ENCODE data around the gene TRIO. TPM values are rescaled to one million over a fixed set of nuclear protein-coding genes. Genes with fewer than 3 reads are reported as not detected.

Gene TRIO
- polyA plus RNA-seq, 3 donors, result 10.3 to 63.1 (median 34.5) TPM

- no peak overlapping the region for H3K27ac ChIP-seq (ENCODE audit: low read depth, low read length)
- 68 to 84% (median 78%) methylated on average over 5 of the region's 5 CpGs for WGBS, 3 donors
Observed at GRCh38 chr5:14211818-14212803, 69.0 kb downstream of the TRIO start.

- WGBS, 3 donors, result 24 to 51% (median 47%) methylated on average over 4 of the region's 4 CpGs
- H3K27ac ChIP-seq (ENCODE audit: low read depth, low read length), result no peak overlapping the region
Observed at GRCh38 chr5:14212838-14213237, 69.7 kb downstream of the TRIO start.

- H3K27ac ChIP-seq (ENCODE audit: low read depth, low read length), result no peak overlapping the region
- WGBS, 3 donors, result 85 to 100% (median 90%) methylated on average over 1 of the region's 1 CpG
Observed at GRCh38 chr5:14213253-14213652, 70.1 kb downstream of the TRIO start.

- 72 to 88% (median 84%) methylated on average over 6 of the region's 6 CpGs for WGBS, 3 donors
Observed at GRCh38 chr5:14213813-14214585, 70.9 kb downstream of the TRIO start.

GRCh38 chr5:14215901-14216300 lies 72.8 kb downstream of the TRIO start:
- WGBS, 3 donors, result 92 to 95% (median 95%) methylated on average over 6 of the region's 6 CpGs
- H3K27ac ChIP-seq (ENCODE audit: low read depth, low read length), result no peak overlapping the region

More at GRCh38 chr5:14213813-14214585, 70.9 kb downstream of the TRIO start:
- H3K27ac ChIP-seq (ENCODE audit: low read depth, low read length), result no peak overlapping the region

- WGBS, 3 donors, result 97 to 98% (median 97%) methylated on average over 2 of the region's 2 CpGs
Observed at GRCh38 chr5:14216372-14216771, 73.2 kb downstream of the TRIO start.

GRCh38 chr5:14216902-14217301 lies 73.8 kb downstream of the TRIO start:
- H3K27ac ChIP-seq (ENCODE audit: low read depth, low read length), result no peak overlapping the region
- 89 to 95% (median 91%) methylated on average over 7 of the region's 7 CpGs for WGBS, 3 donors

More at GRCh38 chr5:14216372-14216771, 73.2 kb downstream of the TRIO start:
- no peak overlapping the region for H3K27ac ChIP-seq (ENCODE audit: low read depth, low read length)

GRCh38 chr5:14217587-14217986 lies 74.4 kb downstream of the TRIO start:
- H3K27ac ChIP-seq (ENCODE audit: low read depth, low read length), result no peak overlapping the region
- 50 to 61% (median 54%) methylated on average over 4 of the region's 4 CpGs for WGBS, 3 donors

GRCh38 chr5:14218011-14218410 lies 74.9 kb downstream of the TRIO start:
- no peak overlapping the region for H3K27ac ChIP-seq (ENCODE audit: low read depth, low read length)
- 67 to 84% (median 82%) methylated on average over 3 of the region's 3 CpGs for WGBS, 3 donors

GRCh38 chr5:14218480-14218879 lies 75.3 kb downstream of the TRIO start:
- WGBS, 3 donors, result 73 to 76% (median 73%) methylated on average over 6 of the region's 6 CpGs

GRCh38 chr5:14218897-14219573 lies 75.9 kb downstream of the TRIO start:
- 73 to 87% (median 80%) methylated on average over 10 of the region's 10 CpGs for WGBS, 3 donors
- H3K27ac ChIP-seq (ENCODE audit: low read depth, low read length), result no peak overlapping the region

More at GRCh38 chr5:14218480-14218879, 75.3 kb downstream of the TRIO start:
- H3K27ac ChIP-seq (ENCODE audit: low read depth, low read length), result no peak overlapping the region

GRCh38 chr5:14219800-14220512 lies 76.8 kb downstream of the TRIO start:
- 59 to 74% (median 67%) methylated on average over 6 of the region's 6 CpGs for WGBS, 3 donors

GRCh38 chr5:14220642-14221041 lies 77.5 kb downstream of the TRIO start:
- no peak overlapping the region for H3K27ac ChIP-seq (ENCODE audit: low read depth, low read length)
- WGBS, 3 donors, result 95 to 100% (median 100%) methylated on average over 1 of the region's 1 CpG

More at GRCh38 chr5:14219800-14220512, 76.8 kb downstream of the TRIO start:
- H3K27ac ChIP-seq (ENCODE audit: low read depth, low read length), result no peak overlapping the region

- H3K27ac ChIP-seq (ENCODE audit: low read depth, low read length), result no peak overlapping the region
- 77 to 85% (median 83%) methylated on average over 6 of the region's 6 CpGs for WGBS, 3 donors
Observed at GRCh38 chr5:14221732-14222131, 78.6 kb downstream of the TRIO start.

GRCh38 chr5:14222206-14222605 lies 79.1 kb downstream of the TRIO start:
- no peak overlapping the region for H3K27ac ChIP-seq (ENCODE audit: low read depth, low read length)
- 81 to 98% (median 88%) methylated on average over 3 of the region's 3 CpGs for WGBS, 3 donors

GRCh38 chr5:14223372-14223771 lies 80.2 kb downstream of the TRIO start:
- 52 to 73% (median 60%) methylated on average over 6 of the region's 6 CpGs for WGBS, 3 donors

GRCh38 chr5:14225173-14225834 lies 82.2 kb downstream of the TRIO start:
- no peak overlapping the region for H3K27ac ChIP-seq (ENCODE audit: low read depth, low read length)
- WGBS, 3 donors, result 83 to 87% (median 86%) methylated on average over 3 of the region's 3 CpGs

More at GRCh38 chr5:14223372-14223771, 80.2 kb downstream of the TRIO start:
- no peak overlapping the region for H3K27ac ChIP-seq (ENCODE audit: low read depth, low read length)
